Activated CD4-positive, alpha-beta T cell treated with anti-CD3 and anti-CD28 coated beads for 24 hours (primary cell): ENCODE data around the gene NT5DC3.

Source experiments
- DNase-seq, 2 donors: peaks; one replicate each; pipeline ENCODE4 v3.0.0-alpha.2; 2020; ENCODE audit warnings: low read depth in 2 of 2

The NT5DC3 gene

DNA sequence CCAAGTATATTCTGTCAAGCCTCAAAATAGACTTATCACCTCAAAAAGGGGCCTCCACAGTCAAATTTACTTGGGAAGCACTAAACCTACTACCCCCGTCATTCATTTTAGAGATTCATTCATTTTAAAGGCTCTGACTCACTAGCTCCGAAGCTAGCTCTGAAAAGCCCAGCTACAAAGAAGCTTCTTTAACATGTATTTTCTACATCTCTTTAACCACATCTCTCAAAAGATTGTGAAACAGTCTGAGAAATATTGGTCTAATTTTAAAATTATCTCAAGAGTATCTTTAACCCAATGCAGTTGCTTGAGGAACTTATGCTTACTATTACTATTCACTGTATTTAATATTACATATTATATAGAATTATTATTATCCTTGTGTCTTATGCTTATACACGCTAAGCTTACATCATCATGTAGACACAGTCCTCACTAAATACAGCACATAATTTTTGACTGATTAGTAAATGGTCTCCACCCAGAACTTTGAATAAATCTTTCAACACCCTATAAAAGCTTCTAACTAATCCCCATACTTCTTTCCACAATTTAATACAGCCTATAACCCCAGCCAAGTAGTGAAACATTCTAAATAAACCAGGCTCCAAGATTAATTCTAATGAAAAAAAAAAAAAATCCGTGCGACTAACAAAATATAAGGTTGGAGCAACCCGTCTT lies 7.8 kb downstream of the NT5DC3 start:
- no peak for DNase-seq

- DNase-seq: no peak
Observed at GRCh38 chr12:103832048-103832997, 8.7 kb downstream of the NT5DC3 start.

- no peak for DNase-seq
Observed at GRCh38 chr12:103830730-103831320, 10.2 kb downstream of the NT5DC3 start.

DNA sequence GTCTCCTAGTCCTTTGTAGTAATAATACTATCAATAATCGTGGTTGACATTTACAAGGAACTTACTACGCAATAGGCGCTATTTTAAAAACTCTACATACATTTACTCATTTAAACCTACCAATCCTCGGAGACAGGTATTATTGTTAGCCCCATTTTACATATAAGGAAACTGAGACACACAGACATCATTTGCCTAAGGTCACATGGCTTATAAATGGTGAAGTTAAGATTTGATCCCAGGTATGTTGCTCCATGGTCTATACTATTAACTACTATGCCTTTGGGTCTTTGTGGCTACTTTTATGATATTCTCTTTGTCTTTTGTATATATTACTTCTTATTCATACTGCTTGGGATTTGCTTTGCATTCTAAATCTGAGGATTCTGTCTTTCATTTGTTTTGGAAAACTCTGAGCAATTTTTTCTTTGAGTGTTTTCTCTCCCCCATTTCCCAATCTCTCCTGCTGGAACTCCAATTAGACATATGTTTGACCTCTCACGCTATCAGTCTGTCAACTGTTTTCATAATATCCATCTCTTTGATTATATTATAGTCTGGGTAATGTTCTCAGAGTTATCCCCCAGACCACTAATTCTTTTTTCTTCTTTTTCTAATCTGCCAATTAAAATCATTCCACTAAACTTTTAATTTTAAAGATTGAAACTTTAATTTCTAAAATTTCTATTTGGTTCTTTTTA lies 10.9 kb downstream of the NT5DC3 start:
- no peak for DNase-seq

GRCh38 chr12:103829092-103829491 lies 11.9 kb downstream of the NT5DC3 start:
- DNase-seq: no peak

- no peak for DNase-seq
Observed at GRCh38 chr12:103827911-103828391, 13.1 kb downstream of the NT5DC3 start.

GRCh38 chr12:103824845-103825244 lies 16.2 kb downstream of the NT5DC3 start:
- DNase-seq: no peak

DNA sequence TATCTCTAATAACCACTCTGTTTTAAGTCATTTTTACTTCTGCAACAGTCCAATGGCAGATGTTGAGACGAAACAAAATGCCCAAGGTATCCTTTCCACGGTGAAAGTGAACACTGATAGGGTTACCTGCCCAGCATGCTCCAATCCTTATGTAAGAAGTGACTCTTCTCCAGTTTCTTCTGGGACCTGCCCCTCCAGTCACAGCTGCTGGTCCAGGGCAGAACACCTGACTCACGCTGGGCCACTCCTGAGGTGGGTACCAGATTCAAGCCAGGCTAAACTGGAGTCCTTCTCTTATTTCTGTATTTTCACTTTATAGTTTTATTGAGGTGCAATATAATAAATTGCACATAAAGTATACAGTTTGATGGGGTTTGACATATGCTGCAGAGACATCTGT lies 16.7 kb downstream of the NT5DC3 start:
- no peak for DNase-seq

DNA sequence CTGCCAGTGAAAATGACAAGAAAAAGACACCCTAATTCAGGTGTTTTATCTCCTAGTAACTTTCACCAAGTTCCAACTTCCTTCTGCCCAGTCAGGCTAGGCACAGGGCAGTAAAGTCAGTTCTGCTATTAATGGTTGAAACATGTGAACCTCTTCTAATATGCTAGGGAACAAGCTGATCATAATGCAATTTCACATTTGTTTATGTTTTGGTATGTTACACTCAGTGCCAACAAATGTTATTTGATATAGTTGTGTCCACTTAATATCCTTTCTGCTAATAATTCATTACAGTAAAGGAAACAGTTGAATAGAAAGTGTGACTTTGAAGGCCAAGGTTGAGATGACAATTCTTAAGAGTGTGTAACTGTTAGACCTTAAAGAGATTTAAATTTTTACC lies 17.2 kb downstream of the NT5DC3 start:
- no peak for DNase-seq

- no peak for DNase-seq
Observed at GRCh38 chr12:103821773-103822172, 19.3 kb downstream of the NT5DC3 start.

DNA sequence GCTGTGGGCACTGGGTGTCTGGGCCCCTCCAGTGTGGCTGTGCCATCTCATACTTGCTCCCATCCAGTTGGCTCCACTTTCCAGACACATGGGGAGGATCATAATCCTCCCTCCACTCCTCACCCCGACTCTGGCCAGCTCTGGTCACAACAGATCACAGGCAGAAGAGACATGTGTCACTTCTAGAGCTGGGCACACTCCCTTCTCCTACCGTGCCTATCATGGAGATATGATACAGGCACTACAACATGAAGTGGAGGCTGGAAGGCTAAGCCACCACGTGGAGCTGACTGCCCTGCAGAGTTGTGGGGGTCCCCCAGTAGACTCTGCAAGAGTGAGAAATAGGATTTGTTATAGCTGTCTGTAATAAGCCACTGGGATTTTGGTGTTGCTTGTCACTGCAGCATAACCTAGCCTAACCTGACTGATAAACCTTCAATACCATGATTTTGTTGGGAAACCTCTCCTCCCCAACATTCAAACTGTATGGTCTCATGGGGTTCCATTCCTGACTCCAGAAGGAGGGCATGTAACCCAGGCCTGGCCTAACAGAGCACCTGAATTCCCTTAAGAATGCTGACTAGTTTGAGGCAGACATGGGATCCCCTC lies 20.0 kb downstream of the NT5DC3 start:
- DNase-seq: no peak

- DNase-seq: no peak
Observed at GRCh38 chr12:103820361-103820760, 20.7 kb downstream of the NT5DC3 start.

- DNase-seq: no peak
Observed at GRCh38 chr12:103819892-103820291, 21.1 kb downstream of the NT5DC3 start.

GRCh38 chr12:103819312-103819711 lies 21.7 kb downstream of the NT5DC3 start:
- no peak for DNase-seq

GRCh38 chr12:103817791-103818190 lies 23.2 kb downstream of the NT5DC3 start:
- no peak for DNase-seq

DNA sequence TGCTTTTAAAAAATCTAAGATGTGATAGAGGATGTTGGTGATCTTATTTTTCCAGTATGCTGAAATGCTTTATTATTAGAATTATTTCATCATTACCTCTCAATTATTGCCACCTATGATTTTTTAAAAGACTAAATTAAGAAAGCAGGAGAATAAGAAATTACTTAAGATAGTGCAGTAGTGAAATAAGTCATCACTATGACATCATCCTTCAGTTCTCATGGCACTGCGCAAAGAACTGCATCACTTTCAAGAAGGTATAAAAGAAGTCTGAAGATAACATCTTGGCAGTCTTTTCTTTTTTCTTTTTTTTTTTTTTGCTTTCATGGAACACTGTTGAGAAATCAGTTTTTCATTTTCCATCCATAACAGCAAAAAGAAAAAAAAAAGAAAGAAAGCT lies 24.4 kb downstream of the NT5DC3 start:
- DNase-seq: no peak

GRCh38 chr12:103814436-103814835 lies 26.6 kb downstream of the NT5DC3 start:
- DNase-seq: no peak

GRCh38 chr12:103813949-103814348 lies 27.1 kb downstream of the NT5DC3 start:
- no peak for DNase-seq

- DNase-seq: no peak
Observed at GRCh38 chr12:103813426-103813825, 27.6 kb downstream of the NT5DC3 start.

DNA sequence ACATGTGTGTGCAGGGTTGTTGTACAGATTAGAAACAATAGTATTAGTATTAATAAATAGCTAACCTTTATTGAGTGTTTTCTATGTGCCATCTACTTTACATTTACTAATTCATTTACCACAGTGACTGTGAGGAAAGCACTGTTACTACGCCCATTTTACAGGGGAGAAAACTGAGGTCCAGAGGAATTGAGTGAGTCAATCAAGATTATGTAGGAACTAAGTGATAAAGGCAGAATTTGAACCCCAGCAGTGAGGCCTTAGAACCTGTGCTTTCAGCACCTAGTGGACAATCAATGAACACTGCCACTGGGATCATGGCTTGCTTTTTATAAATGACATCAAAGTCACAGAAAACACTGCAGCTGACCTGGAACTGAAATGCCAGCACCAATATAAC lies 28.2 kb downstream of the NT5DC3 start:
- no peak for DNase-seq

- DNase-seq: no peak
Observed at GRCh38 chr12:103811791-103812190, 29.2 kb downstream of the NT5DC3 start.
